NCI-H187 treated with DMSO at 0.1 percent for 48 hours (cell line): ENCODE measurements around the gene FHIP2A.
"Not testable (repeated sequence)": the region's sequence is repeated elsewhere in the genome, so short reads cannot be mapped to it uniquely, and the experiment has no call there.

Source experiments
- DNase-seq: peaks from one replicate; lab custom pipeline; 2025; lab: John Stamatoyannopoulos, UW

The FHIP2A gene

DNA sequence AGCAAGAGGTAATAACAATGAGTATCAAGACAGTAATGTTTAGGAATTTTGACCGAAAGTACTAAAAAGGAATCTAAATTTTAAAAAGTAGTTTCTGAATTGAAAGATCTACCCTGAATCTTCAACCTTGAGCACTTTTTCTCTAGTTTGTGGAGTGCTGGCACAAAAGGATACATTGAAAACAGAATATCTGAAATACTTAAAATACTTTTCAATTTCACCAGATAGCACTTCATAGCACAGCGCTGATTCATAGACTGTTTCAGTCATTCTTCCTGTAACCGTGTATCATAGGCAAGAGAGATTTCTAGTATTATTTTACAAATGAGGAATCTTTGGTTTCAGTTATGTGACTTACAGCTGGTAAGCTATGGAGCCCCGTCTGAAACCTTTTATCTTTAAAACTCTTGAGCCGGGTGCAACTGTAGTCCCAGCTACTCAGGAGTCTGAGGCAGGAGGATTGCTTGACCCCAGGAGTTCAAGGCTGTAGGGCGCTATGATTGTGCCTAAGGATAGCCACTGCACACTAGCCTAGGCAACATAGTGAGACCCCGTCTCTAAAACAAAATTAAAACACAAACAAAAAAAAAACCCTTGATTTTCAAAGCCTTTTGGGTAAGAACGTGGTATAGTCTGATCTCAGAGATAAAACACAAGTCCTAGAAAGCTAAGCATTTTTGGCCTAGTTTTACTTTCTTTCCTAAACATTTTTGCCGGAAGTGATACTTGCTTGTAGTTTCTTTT is 35.1 kb downstream of the FHIP2A start:
- no peak for DNase-seq

DNA sequence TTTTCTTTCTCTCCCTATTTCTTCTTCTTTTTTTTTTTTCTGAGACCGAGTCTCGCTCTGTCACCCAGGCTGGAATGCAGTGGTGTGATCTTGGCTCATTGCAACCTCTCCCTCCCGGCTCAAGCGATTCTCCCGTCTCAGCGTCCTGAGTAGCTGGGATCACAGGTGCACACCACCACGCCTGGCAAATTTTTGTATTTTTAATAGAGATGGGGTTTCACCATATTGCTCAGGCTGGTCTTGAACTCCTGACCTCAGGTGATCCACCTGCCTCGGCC is 35.6 kb downstream of the FHIP2A start:
- DNase-seq = not testable (repeated sequence)

GRCh38 chr10:114857922-114858629 is 36.5 kb downstream of the FHIP2A start:
- DNase-seq = no peak

GRCh38 chr10:114859222-114859621 is 37.6 kb downstream of the FHIP2A start:
- no peak for DNase-seq

GRCh38 chr10:114862456-114862855 is 40.9 kb downstream of the FHIP2A start:
- DNase-seq = no peak

DNA sequence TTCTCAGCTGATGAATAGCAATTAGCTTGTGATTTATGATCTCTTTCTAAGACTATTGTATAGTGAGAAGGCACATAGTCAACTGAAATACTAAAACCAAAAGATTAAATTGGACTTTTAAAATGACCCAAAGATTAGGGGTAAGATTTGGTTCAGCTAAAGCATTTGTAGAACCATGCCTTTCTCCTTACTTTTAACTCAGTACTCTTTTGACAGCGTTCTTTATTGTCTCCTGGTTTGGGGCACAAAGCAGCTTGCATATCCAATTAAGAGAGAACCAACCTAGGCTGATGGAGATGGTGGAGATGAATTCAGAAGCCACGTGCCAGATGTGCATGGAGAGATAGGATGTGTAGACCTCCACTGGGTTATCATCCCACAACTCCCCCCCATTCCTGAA is 45.8 kb downstream of the FHIP2A start:
- DNase-seq = no peak

GRCh38 chr10:114868870-114869519 is 47.4 kb downstream of the FHIP2A start:
- DNase-seq = no peak

GRCh38 chr10:114869520-114869892 is 47.9 kb downstream of the FHIP2A start:
- DNase-seq = no peak

DNA sequence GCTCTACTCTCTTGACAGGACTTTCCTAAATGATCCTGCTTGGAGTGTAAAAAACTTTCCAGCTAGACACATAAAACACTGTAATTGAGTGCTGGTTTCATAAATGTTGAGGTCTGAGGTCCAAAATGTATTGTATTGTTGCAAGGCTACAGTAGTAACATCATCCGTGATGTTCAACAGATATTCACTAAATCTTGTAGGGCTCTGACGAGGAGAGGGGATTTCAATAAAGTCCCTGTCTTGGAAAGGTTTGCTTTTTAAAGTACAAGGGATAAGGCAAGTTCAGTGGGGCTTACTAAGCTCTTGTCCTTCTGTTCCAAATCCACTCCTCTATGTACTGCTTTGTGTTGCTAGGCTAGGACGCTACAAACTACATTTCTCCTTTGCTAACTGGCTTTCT is 48.9 kb downstream of the FHIP2A start:
- DNase-seq = no peak

DNA sequence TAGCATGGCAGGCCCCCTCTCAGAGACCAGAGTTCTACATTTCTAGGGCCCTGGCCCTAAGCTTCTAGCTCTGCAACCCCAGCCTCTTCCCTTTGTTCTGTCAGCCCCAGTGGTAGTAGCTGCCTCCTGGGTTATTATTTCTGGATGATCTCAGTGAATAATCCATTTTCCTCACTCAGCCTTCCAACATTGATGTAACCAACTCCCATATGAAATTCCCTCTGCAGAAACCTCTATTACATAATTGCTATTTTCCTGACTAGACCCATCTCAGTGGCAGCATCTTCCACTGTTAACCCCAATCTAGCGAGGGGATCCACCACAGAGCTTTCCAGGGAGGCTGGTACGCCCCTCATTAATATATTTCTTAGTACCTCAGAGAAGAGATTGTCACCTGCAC is 49.8 kb downstream of the FHIP2A start:
- DNase-seq = no peak
